Measurements from ENCODE around the gene CHRNB1.
"Not testable (repeated sequence)": the region's sequence is repeated elsewhere in the genome, so short reads cannot be mapped to it uniquely, and the experiment has no call there.

The CHRNB1 gene

GRCh38 chr17:7468804-7469389 is 24.0 kb downstream of the CHRNB1 start:
- DNase-seq (ENCODE audit: low read depth): no peak

GRCh38 chr17:7469843-7470242 is 25.0 kb downstream of the CHRNB1 start:
- not testable (repeated sequence) for DNase-seq (ENCODE audit: low read depth)

GRCh38 chr17:7470457-7470973 is 25.7 kb downstream of the CHRNB1 start:
- DNase-seq (ENCODE audit: low read depth): not testable (repeated sequence)

- DNase-seq (ENCODE audit: low read depth): no peak
Observed at GRCh38 chr17:7471729-7472128, 26.9 kb downstream of the CHRNB1 start.

GRCh38 chr17:7474767-7475166 is 29.9 kb downstream of the CHRNB1 start:
- not testable (repeated sequence) for DNase-seq (ENCODE audit: low read depth)

- DNase-seq (ENCODE audit: low read depth): no peak
Observed at GRCh38 chr17:7475764-7476422, 31.0 kb downstream of the CHRNB1 start.

GRCh38 chr17:7476494-7476893 is 31.6 kb downstream of the CHRNB1 start:
- no peak for DNase-seq (ENCODE audit: low read depth)

- no peak for DNase-seq (ENCODE audit: low read depth)
Observed at GRCh38 chr17:7476951-7477350, 32.1 kb downstream of the CHRNB1 start.

- DNase-seq (ENCODE audit: low read depth): no peak
Observed at GRCh38 chr17:7477392-7478275, 32.8 kb downstream of the CHRNB1 start.

GRCh38 chr17:7478276-7479212 is 33.7 kb downstream of the CHRNB1 start:
- peak; percentile 30 for DNase-seq (ENCODE audit: low read depth)

GRCh38 chr17:7479213-7480088 is 34.6 kb downstream of the CHRNB1 start, which contains the start of gene ZBTB4:
ZBTB4 (minus strand) TSS chr17:7479631; CDS start chr17:7466801, 12,830 bp downstream.
- DNase-seq (ENCODE audit: low read depth): peak; percentile 45

- no peak for DNase-seq (ENCODE audit: low read depth)
Observed at GRCh38 chr17:7480089-7480384, 35.2 kb downstream of the CHRNB1 start.

GRCh38 chr17:7481275-7481674 is 36.4 kb downstream of the CHRNB1 start, which contains the start of gene SLC35G6:
SLC35G6 (plus strand) TSS chr17:7481446; CDS start chr17:7481517, 71 bp downstream.
- not testable (repeated sequence) for DNase-seq (ENCODE audit: low read depth)

- DNase-seq (ENCODE audit: low read depth): not testable (repeated sequence)
Observed at GRCh38 chr17:7481842-7482741, 37.2 kb downstream of the CHRNB1 start.

- not testable (repeated sequence) for DNase-seq (ENCODE audit: low read depth)
Observed at GRCh38 chr17:7482742-7483088, 37.9 kb downstream of the CHRNB1 start.

GRCh38 chr17:7483255-7484066 is 38.6 kb downstream of the CHRNB1 start:
- DNase-seq (ENCODE audit: low read depth): peak; percentile 94

- peak; percentile 96 for DNase-seq (ENCODE audit: low read depth)
Observed at GRCh38 chr17:7484067-7484918, 39.4 kb downstream of the CHRNB1 start, which contains the start of gene POLR2A. POLR2A (plus strand) TSS chr17:7484366.
